Brain microvascular endothelial cell (primary cell): ENCODE data around the gene MTRR.
A peak's percentile ranks its signal among the peaks of the same experiment; 100 is the strongest.

Source experiments
- DNase-seq: peaks from one replicate; pipeline ENCODE4 v3.0.0-alpha.2; 2020
- H3K27ac ChIP-seq: fragments of 250-450 bp; sonication (Bioruptor Pico); 2 replicates; pipeline ENCODE4 v1.5.1; 2020; ENCODE audit warnings: mild to moderate bottlenecking, moderate library complexity
- H3K27me3 ChIP-seq: fragments of 250-450 bp; sonication (Bioruptor Pico); replicated peaks from 2 replicates; pipeline ENCODE4 v1.5.1; 2020; ENCODE audit warnings: mild to moderate bottlenecking
- H3K36me3 ChIP-seq: fragments of 250-450 bp; sonication (Bioruptor Pico); replicated peaks from 2 replicates; pipeline ENCODE4 v1.5.1; 2020; ENCODE audit warnings: mild to moderate bottlenecking
- H3K4me3 ChIP-seq: 2 replicates; pipeline ENCODE4 v1.5.1; 2011; ENCODE audit warnings: low read depth, mild to moderate bottlenecking, control low read depth, low read length, moderate library complexity
- in situ Hi-C: cut with HindIII; loops from 2 replicates; pipeline ENCODE4 v1.10.0; 2017; ENCODE audit warnings: low sequenced_read_pairs, low pct_ligation_motif_present
- TF ChIP-seq, protein P1 (sequence below): IDR thresholded peaks from 2 replicates; pipeline ENCODE4 v1.5.1; 2011; ENCODE audit warnings: low read depth, mild to moderate bottlenecking, moderate library complexity, low read length, control low read depth, inconsistent platforms; ENCODE audit errors: missing control alignments

The MTRR gene

DNA sequence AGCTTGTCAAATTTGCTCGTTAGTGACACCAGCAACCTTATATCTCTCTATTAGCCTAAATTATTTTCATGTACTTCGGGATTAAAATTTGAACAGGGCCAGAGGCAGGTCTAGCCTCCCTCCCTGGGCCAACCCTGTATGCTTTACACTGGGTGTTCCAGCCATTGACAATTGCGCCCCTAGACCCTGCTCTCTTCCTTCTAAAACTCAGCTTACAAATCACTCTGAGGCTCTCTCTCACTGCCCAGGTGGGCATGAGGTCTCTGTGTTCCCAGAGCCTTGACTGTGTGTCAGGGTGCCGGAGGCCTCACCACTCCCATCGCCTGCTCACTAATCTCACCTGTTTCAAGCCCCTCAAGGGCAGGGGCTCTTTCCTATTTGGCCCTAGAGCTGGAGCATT lies 11.6 kb upstream of the MTRR start:
- Histone ChIP-seq H3K27me3 (no peaks in the 10 kb centered on the region), H3K36me3 (peaks cover 18% of the 10 kb centered on the region), H3K27ac (no peak overlapping the region), H3K4me3 (no peak overlapping the region)
- DNase-seq, result no peak
- in situ Hi-C loops, result no loop called here
- TF ChIP-seq, protein P1, sequence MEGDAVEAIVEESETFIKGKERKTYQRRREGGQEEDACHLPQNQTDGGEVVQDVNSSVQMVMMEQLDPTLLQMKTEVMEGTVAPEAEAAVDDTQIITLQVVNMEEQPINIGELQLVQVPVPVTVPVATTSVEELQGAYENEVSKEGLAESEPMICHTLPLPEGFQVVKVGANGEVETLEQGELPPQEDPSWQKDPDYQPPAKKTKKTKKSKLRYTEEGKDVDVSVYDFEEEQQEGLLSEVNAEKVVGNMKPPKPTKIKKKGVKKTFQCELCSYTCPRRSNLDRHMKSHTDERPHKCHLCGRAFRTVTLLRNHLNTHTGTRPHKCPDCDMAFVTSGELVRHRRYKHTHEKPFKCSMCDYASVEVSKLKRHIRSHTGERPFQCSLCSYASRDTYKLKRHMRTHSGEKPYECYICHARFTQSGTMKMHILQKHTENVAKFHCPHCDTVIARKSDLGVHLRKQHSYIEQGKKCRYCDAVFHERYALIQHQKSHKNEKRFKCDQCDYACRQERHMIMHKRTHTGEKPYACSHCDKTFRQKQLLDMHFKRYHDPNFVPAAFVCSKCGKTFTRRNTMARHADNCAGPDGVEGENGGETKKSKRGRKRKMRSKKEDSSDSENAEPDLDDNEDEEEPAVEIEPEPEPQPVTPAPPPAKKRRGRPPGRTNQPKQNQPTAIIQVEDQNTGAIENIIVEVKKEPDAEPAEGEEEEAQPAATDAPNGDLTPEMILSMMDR, result no peak

DNA sequence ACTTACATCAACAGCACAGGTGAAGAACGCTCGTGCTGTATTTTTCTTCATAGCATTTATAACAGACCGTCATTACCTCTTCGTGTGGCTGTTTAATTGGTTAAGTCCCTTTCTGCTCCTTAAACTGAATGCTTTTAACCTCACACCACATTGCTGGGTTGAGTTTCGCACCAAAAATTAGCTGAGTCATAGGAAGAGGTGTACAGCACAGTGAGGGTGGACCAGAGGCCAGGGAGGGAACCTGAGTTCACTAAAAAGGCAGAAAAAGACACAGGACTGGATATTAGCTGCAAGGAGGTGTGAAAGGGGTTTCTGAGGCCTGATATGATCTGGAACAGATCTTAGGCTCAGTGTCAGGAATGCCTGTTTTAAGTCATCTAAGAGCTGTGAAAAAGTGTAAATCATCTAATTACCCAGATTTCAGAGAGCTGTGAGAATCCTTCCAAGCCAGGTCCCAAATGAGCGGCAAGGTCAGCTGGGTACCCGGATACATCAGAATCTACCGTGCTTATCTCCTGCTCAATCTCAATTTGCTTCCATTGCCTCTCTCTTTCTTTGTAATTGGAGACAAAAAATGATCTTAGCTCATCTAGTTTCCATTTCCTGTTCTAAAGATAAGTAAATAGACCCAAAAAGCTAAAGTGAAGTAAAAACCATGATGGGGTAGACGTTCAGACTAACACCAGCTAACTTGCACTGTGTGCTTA lies 10.9 kb upstream of the MTRR start:
- TF ChIP-seq, protein P1, result no peak
- peaks cover 25% of the 10 kb centered on the region for H3K36me3 ChIP-seq
- no peaks in the 10 kb centered on the region for H3K27me3 ChIP-seq
- H3K27ac ChIP-seq, result no peak overlapping the region
- DNase-seq, result no peak
- no peak overlapping the region for H3K4me3 ChIP-seq
- in situ Hi-C loops, result no loop called here

DNA sequence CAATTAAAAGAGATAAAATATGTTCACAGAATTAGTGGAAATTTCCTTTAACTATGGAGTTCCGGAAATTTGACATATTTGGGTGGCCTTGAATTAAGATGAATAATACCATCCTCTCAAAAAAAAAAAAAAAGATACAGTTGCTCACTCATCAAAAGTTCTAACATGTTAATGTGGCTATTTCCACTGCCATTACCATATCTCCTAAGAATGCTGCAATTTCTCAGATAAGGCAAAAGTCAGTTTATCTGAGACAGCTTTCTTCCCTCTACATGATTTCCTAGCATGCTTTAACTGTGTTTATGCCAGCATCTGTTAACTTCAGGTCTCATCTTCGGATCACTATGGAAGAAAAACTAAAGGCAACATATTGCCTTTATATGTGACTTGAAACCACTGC lies 2.8 kb upstream of the MTRR start:
- Histone ChIP-seq H3K27me3 (no peaks in the 10 kb centered on the region), H3K4me3 (no peak overlapping the region), H3K27ac (no peak overlapping the region), H3K36me3 (peaks cover 16% of the 10 kb centered on the region)
- in situ Hi-C loops, result no loop called here
- TF ChIP-seq, protein P1, result no peak
- no peak for DNase-seq

DNA sequence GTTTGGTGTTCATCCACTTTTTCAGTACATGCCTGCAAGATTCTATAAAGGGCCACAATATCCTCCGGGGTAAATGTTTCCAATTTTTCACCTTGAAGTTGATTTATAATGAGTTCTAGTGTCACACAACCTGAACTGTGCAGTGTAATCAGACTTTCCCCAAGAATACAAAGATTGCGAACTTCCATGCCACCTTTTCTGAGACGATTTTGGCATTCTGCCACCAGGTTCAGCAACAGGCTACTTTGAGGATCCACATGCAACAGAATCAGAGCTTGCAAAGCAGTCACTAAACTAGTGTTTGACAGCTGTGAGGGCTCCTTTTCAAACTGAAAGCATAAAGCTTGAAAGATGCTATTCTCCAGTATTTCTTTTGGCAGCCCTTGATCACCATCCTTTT lies 1.7 kb upstream of the MTRR start:
- in situ Hi-C loops, result no loop called here
- Histone ChIP-seq H3K4me3 (no peak overlapping the region), H3K27me3 (no peaks in the 10 kb centered on the region), H3K36me3 (peaks cover 7% of the 10 kb centered on the region), H3K27ac (no peak overlapping the region)
- DNase-seq, result no peak
- TF ChIP-seq, protein P1, result no peak

DNA sequence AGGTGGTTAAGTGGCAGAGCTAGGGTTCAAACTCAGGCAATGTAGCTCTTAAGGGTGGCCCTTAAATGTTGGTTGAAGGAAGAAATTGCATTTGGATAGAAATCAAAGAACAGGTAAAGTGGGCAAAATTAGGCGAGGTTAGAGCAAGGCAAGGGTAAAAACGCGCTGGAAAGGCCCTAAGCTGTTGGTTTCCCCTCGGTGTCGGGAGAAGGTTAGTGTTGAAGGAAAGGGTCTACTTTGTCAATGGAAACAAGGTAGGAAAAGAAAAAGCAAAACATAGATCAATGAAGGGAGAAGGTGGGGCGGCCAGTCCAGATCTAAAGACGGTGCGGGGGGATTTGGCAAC lies 548 bp upstream of the MTRR start:
- Histone ChIP-seq H3K4me3 (peak overlapping the region; percentile 86), H3K27me3 (no peaks in the 10 kb centered on the region), H3K36me3 (no peaks in the 10 kb centered on the region), H3K27ac (peak overlapping the region; percentile 79)
- no peak for DNase-seq
- in situ Hi-C loops, result no loop called here
- TF ChIP-seq, protein P1, result no peak
